HEK293 (cell line): Measurements from ENCODE around the gene GHRHR.

Experiments used
- CTCF ChIP-seq: fragments of 450-650 bp; formaldehyde crosslinking; IDR thresholded peaks from 2 replicates; pipeline ENCODE4 v1.5.1; 2016; ENCODE audit warnings: missing biosample characterization, missing genetic modification characterization
- OVOL3 ChIP-seq: fragments of 450-650 bp; formaldehyde crosslinking; IDR thresholded peaks from 2 replicates; pipeline ENCODE4 v1.5.1; 2016; ENCODE audit warnings: missing biosample characterization, missing genetic modification characterization
- PRDM2 ChIP-seq: fragments of 450-650 bp; formaldehyde crosslinking; IDR thresholded peaks from 2 replicates; pipeline ENCODE4 v1.5.1; 2016; ENCODE audit warnings: missing biosample characterization, missing genetic modification characterization, borderline replicate concordance
- ZNF138 ChIP-seq: fragments of 450-650 bp; formaldehyde crosslinking; IDR thresholded peaks from 2 replicates; pipeline ENCODE4 v1.5.1; 2016; ENCODE audit warnings: missing biosample characterization, missing genetic modification characterization, borderline replicate concordance
- ZNF274 ChIP-seq, 2 experiments: fragments of 200-500 bp in 1 of 2; fragments of 450-650 bp in 1 of 2; sonication (Bioruptor generic) in 1 of 2; formaldehyde crosslinking in 1 of 2; IDR thresholded peaks; 2 replicates each; pipeline versions ENCODE4 v1.5.1 to v1.6.1; 2014 to 2016; ENCODE audit warnings: borderline replicate concordance in 1 of 2, inconsistent platforms in 1 of 2, low read length in 1 of 2, missing biosample characterization in 1 of 2, missing genetic modification characterization in 1 of 2
- ZNF621 ChIP-seq: fragments of 450-650 bp; formaldehyde crosslinking; IDR thresholded peaks from 2 replicates; pipeline ENCODE4 v1.5.1; 2017; ENCODE audit warnings: missing biosample characterization, missing genetic modification characterization

- TF ChIP-seq CTCF (tag by site-specific recombination): no peak
- no peak for TF ChIP-seq OVOL3 (tag by site-specific recombination)
- TF ChIP-seq ZNF274 (IDR thresholded peaks at IDR 0.05; ENCODE audit: low read length): no peak
- no peak for TF ChIP-seq ZNF274 (tag by site-specific recombination; IDR thresholded peaks at IDR 0.05; ENCODE audit: borderline replicate concordance)
- TF ChIP-seq ZNF138 (tag by site-specific recombination): no peak
- TF ChIP-seq ZNF621 (tag by site-specific recombination): no peak
- TF ChIP-seq PRDM2 (tag by site-specific recombination): no peak
Observed at GRCh38 chr7:30968747-30969603, 5.2 kb downstream of the GHRHR start.
